ENCODE data around the gene ARID3A. TPM values are rescaled to one million over a fixed set of nuclear protein-coding genes. Genes with fewer than 3 reads are reported as not detected.
A peak's percentile ranks its signal among the peaks of the same experiment; 100 is the strongest.

Gene ARID3A
- total and polyA plus RNA-seq, 2 of the 13 experiments (the other 11 are each of a cell fraction or from before 2014, with no cell fraction given) = 71.3 to 77.9 TPM

GRCh38 chr19:917323-918151, 8.3 kb upstream of the ARID3A start, which contains the start of gene KISS1R (continued):
- TF ChIP-seq, protein P1, sequence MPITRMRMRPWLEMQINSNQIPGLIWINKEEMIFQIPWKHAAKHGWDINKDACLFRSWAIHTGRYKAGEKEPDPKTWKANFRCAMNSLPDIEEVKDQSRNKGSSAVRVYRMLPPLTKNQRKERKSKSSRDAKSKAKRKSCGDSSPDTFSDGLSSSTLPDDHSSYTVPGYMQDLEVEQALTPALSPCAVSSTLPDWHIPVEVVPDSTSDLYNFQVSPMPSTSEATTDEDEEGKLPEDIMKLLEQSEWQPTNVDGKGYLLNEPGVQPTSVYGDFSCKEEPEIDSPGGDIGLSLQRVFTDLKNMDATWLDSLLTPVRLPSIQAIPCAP (CRISPR knock-in tag; IDR thresholded peaks at IDR 0.05; ENCODE audit: low read depth) = no peak
- TF ChIP-seq ZNF547 (CRISPR knock-in tag; IDR thresholded peaks at IDR 0.05) = peak; percentile 36; the same call in 1 of the 2 replicates
- no peak for TF ChIP-seq ZNF546 (CRISPR knock-in tag; conservative IDR thresholded peaks at IDR 0.05)
- TF ChIP-seq, protein P2, sequence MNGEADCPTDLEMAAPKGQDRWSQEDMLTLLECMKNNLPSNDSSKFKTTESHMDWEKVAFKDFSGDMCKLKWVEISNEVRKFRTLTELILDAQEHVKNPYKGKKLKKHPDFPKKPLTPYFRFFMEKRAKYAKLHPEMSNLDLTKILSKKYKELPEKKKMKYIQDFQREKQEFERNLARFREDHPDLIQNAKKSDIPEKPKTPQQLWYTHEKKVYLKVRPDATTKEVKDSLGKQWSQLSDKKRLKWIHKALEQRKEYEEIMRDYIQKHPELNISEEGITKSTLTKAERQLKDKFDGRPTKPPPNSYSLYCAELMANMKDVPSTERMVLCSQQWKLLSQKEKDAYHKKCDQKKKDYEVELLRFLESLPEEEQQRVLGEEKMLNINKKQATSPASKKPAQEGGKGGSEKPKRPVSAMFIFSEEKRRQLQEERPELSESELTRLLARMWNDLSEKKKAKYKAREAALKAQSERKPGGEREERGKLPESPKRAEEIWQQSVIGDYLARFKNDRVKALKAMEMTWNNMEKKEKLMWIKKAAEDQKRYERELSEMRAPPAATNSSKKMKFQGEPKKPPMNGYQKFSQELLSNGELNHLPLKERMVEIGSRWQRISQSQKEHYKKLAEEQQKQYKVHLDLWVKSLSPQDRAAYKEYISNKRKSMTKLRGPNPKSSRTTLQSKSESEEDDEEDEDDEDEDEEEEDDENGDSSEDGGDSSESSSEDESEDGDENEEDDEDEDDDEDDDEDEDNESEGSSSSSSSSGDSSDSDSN (CRISPR knock-in tag; IDR thresholded peaks at IDR 0.05) = peak; percentile 86
- peak; percentile 64; the same call in 1 of the 2 replicates for TF ChIP-seq ISL2 (CRISPR knock-in tag; IDR thresholded peaks at IDR 0.05)
- peak; percentile 52; the same call in 1 of the 2 replicates for TF ChIP-seq RXRB (CRISPR knock-in tag; IDR thresholded peaks at IDR 0.05; ENCODE audit: borderline replicate concordance)
- peak; percentile 34; the same call in 1 of the 2 replicates for TF ChIP-seq ZNF788 (CRISPR knock-in tag; IDR thresholded peaks at IDR 0.05; ENCODE audit: borderline replicate concordance)
- peak; percentile 72; the same call in 1 of the 2 replicates for TF ChIP-seq ZNF768 (CRISPR knock-in tag; IDR thresholded peaks at IDR 0.05)
- TF ChIP-seq ZNF430 (CRISPR knock-in tag; IDR thresholded peaks at IDR 0.05) = peak; percentile 89; the same call in 1 of the 2 replicates
- TF ChIP-seq ZNF232 (CRISPR knock-in tag; IDR thresholded peaks at IDR 0.05; ENCODE audit: borderline replicate concordance) = peak; percentile 35; the same call in 1 of the 2 replicates
- no peak for TF ChIP-seq TCF12 (IDR thresholded peaks at IDR 0.05)
- peak; percentile 24 for TF ChIP-seq TCF12 (CRISPR knock-in tag; IDR thresholded peaks at IDR 0.05)
- peak; percentile 69 for TF ChIP-seq ERF (CRISPR knock-in tag; IDR thresholded peaks at IDR 0.05)
- TF ChIP-seq ZNF251 (CRISPR knock-in tag; IDR thresholded peaks at IDR 0.05) = no peak
- TF ChIP-seq ZBTB26 (CRISPR knock-in tag; IDR thresholded peaks at IDR 0.05; ENCODE audit: borderline replicate concordance) = no peak
- TF ChIP-seq BHLHE40 (IDR thresholded peaks at IDR 0.05; ENCODE audit: low read length) = peak; percentile 31; the same call in 1 of the 2 replicates
- TF ChIP-seq PAWR (CRISPR knock-in tag; IDR thresholded peaks at IDR 0.05; ENCODE audit: borderline replicate concordance) = no peak
- TF ChIP-seq, protein P3, sequence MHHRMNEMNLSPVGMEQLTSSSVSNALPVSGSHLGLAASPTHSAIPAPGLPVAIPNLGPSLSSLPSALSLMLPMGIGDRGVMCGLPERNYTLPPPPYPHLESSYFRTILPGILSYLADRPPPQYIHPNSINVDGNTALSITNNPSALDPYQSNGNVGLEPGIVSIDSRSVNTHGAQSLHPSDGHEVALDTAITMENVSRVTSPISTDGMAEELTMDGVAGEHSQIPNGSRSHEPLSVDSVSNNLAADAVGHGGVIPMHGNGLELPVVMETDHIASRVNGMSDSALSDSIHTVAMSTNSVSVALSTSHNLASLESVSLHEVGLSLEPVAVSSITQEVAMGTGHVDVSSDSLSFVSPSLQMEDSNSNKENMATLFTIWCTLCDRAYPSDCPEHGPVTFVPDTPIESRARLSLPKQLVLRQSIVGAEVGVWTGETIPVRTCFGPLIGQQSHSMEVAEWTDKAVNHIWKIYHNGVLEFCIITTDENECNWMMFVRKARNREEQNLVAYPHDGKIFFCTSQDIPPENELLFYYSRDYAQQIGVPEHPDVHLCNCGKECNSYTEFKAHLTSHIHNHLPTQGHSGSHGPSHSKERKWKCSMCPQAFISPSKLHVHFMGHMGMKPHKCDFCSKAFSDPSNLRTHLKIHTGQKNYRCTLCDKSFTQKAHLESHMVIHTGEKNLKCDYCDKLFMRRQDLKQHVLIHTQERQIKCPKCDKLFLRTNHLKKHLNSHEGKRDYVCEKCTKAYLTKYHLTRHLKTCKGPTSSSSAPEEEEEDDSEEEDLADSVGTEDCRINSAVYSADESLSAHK (CRISPR knock-in tag; IDR thresholded peaks at IDR 0.05; ENCODE audit: borderline replicate concordance) = no peak
- TF ChIP-seq, protein P4, sequence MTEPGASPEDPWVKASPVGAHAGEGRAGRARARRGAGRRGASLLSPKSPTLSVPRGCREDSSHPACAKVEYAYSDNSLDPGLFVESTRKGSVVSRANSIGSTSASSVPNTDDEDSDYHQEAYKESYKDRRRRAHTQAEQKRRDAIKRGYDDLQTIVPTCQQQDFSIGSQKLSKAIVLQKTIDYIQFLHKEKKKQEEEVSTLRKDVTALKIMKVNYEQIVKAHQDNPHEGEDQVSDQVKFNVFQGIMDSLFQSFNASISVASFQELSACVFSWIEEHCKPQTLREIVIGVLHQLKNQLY (CRISPR knock-in tag; IDR thresholded peaks at IDR 0.05) = 0 out of 2 replicates have a peak, but pooled peaks have one; percentile 21
- TF ChIP-seq DNMT1 (CRISPR knock-in tag; IDR thresholded peaks at IDR 0.05) = peak; percentile 72
- 0 out of 2 replicates have a peak, but pooled peaks have one; percentile 5 for TF ChIP-seq HOXA7 (CRISPR knock-in tag; IDR thresholded peaks at IDR 0.05)
- peak; percentile 28; the same call in 1 of the 2 replicates for TF ChIP-seq ZSCAN12 (CRISPR knock-in tag; IDR thresholded peaks at IDR 0.05)

Data from HepG2 (cell line).